H1 (cell line): ENCODE data around the gene EPHA6. TPM values are rescaled to one million over a fixed set of nuclear protein-coding genes. Genes with fewer than 3 reads are reported as not detected.

Experiments used
- CHD2 ChIP-seq: IDR thresholded peaks from 2 replicates; pipeline ENCODE4 v1.6.1; 2012; ENCODE audit warnings: low read length, improper control_type of control experiment
- CHD7 ChIP-seq: fragments of 300-600 bp; sonication (generic); IDR thresholded peaks from 2 replicates; pipeline ENCODE4 v1.7.1; 2012; ENCODE audit warnings: low read length, moderate library complexity, mild to moderate bottlenecking, inconsistent platforms; ENCODE audit not compliant: insufficient replicate concordance
- CTBP2 ChIP-seq: IDR thresholded peaks from 2 replicates; pipeline ENCODE4 v1.7.0; 2011; ENCODE audit warnings: borderline replicate concordance, mild to moderate bottlenecking, moderate library complexity, mixed read lengths, low read length; ENCODE audit not compliant: insufficient read depth, insufficient read length
- FOSL1 ChIP-seq: IDR thresholded peaks from 2 replicates; pipeline ENCODE4 v1.6.1; 2011; ENCODE audit warnings: mild to moderate bottlenecking, low read depth, low read length, moderate library complexity; ENCODE audit not compliant: insufficient read depth
- GABPA ChIP-seq: IDR thresholded peaks from 2 replicates; pipeline ENCODE4 v1.6.1; 2011; ENCODE audit warnings: mild to moderate bottlenecking, low read length, moderate library complexity, borderline replicate concordance; ENCODE audit not compliant: insufficient read depth
- HDAC6 ChIP-seq: IDR thresholded peaks from one replicate; pipeline ENCODE4 v1.7.1; 2012; ENCODE audit warnings: low read depth, mild to moderate bottlenecking, inconsistent platforms, low read length, moderate library complexity
- NANOG ChIP-seq: IDR thresholded peaks from 2 replicates; pipeline ENCODE4 v1.6.1; 2011; ENCODE audit warnings: low read length, low read depth, mild to moderate bottlenecking, inconsistent platforms; ENCODE audit not compliant: insufficient read depth, poor library complexity, severe bottlenecking
- POU5F1 ChIP-seq: IDR thresholded peaks from 2 replicates; pipeline ENCODE4 v1.6.1; 2011; ENCODE audit warnings: low read depth, mild to moderate bottlenecking, low read length, moderate library complexity
- RBBP5 ChIP-seq: IDR thresholded peaks from 2 replicates; pipeline ENCODE4 v1.7.1; 2012; ENCODE audit warnings: low read depth, mild to moderate bottlenecking, inconsistent platforms, low read length, moderate library complexity, borderline replicate concordance
- SUZ12 ChIP-seq: fragments of 200-600 bp; sonication (generic); IDR thresholded peaks from 2 replicates; pipeline ENCODE4 v1.6.1; 2012; ENCODE audit warnings: mild to moderate bottlenecking, inconsistent platforms, low read length, moderate library complexity, mixed read lengths
- TBP ChIP-seq: IDR thresholded peaks from 2 replicates; pipeline ENCODE4 v1.6.1; 2011; ENCODE audit warnings: low read depth, low read length, improper control_type of control experiment
- YY1 ChIP-seq: IDR thresholded peaks from 2 replicates; pipeline ENCODE4 v1.6.1; 2011; ENCODE audit warnings: low read depth, mild to moderate bottlenecking, low read length
- polyA plus RNA-seq, 7 experiments: library from polyadenylated mRNA; depleted of rRNA in 3 of 7; stranded (reverse) in 5 of 7; unstranded in 2 of 7; fragments of >200 nt in 5 of 7; fragments of 200-250 nt in 2 of 7; gene quantifications; 1 replicate in 5 of 7; 2 replicates in 1 of 7; 4 replicates in 1 of 7; pipeline versions ENCODE4 v1.2.1 to v1.2.3, GENCODE V29; 2011 to 2013; ENCODE audit warnings: missing spikeins in 2 of 7, mixed read lengths in 2 of 7
- total RNA-seq: library from RNA; stranded (reverse); fragmentation: NEBNext Ultra II Directional; extraction: Animal tissue kit (Norgen Biotek cat#: 25700); gene quantifications from 2 replicates; pipeline ENCODE4 v1.2.1, GENCODE V29; 2021

The EPHA6 gene
- total and polyA plus RNA-seq, 2 of the 8 experiments (the other 6 are each of a cell fraction or from before 2014, with no cell fraction given) = 0.83 to 3.2 TPM

GRCh38 chr3:97111244-97111643, 296.9 kb downstream of the EPHA6 start (continued):
- TF ChIP-seq CHD7 (no peak), POU5F1 (no peak), RBBP5 (no peak), GABPA (no peak), CHD2 (no peak), SUZ12 (no peak), CTBP2 (no peak), FOSL1 (no peak), NANOG (no peak), HDAC6 (no peak), YY1 (no peak), TBP (no peak)
